HepG2 (cell line): ENCODE results near the gene GNG13. TPM values are rescaled to one million over a fixed set of nuclear protein-coding genes. Genes with fewer than 3 reads are reported as not detected.

Source experiments
- ATAC-seq: fragments of 200-7000 bp; cut with Tn5 transposase; 3 replicates; pipeline ENCODE4 v1.9.1; 2020; ENCODE audit warnings: mild to moderate bottlenecking, moderate library complexity
- BruUV-seq: library from RNA; stranded (reverse); fragments of 400-500 nt; replicated peaks from 2 replicates; lab custom pipeline; 2021; lab: Mats Ljungman, UMichigan
- CTCF ChIA-PET: fragments of 300-600 bp; formaldehyde crosslinking; extraction: SDS; loops from one replicate; lab custom pipeline; 2021; ENCODE audit warnings: low total read pairs, inconsistent platforms, low intra/inter-chr PET ratio; lab: Yijun Ruan, JAX
- POLR2A ChIA-PET: fragments of 350-600 bp; sonication (Branson Sonifier 250); formaldehyde crosslinking; loops from one replicate; lab custom pipeline; 2020; ENCODE audit warnings: antibody characterized with exemption, inconsistent platforms; lab: Yijun Ruan, JAX
- DNase-seq: peaks from one replicate; pipeline ENCODE4 v3.0.0-alpha.2; 2015; ENCODE audit warnings: low spot score
- FAIRE-seq: peaks from 3 replicates; lab custom pipeline; 2011; peaks lifted over from hg19 to GRCh38; lab: Jason Lieb, UNC
- H2AFZ ChIP-seq: one replicate; pipeline ENCODE4 v1.6.1; 2011; ENCODE audit warnings: low read length, inconsistent platforms
- H3K27ac ChIP-seq: fragments of 300-600 bp; 3 replicates; pipeline ENCODE4 v1.8.0; 2011; ENCODE audit warnings: mixed run types, mild to moderate bottlenecking, mixed read lengths, low read length, inconsistent platforms; ENCODE audit not compliant: insufficient read depth; ENCODE audit errors: extremely low read length
- H3K27me3 ChIP-seq, 2 experiments: fragments of 200-600 bp in 1 of 2; 2 replicates in 1 of 2; 3 replicates in 1 of 2; pipeline versions ENCODE4 v1.6.0 to v1.8.0; 2011; ENCODE audit warnings: low read length in 2 of 2, mild to moderate bottlenecking in 2 of 2, moderate library complexity in 2 of 2, inconsistent platforms in 1 of 2; ENCODE audit not compliant: insufficient read depth in 2 of 2, control insufficient read depth in 1 of 2
- H3K36me3 ChIP-seq, 2 experiments: fragments of 200-600 bp in 1 of 2; replicated peaks in 1 of 2; 2 replicates in 1 of 2; 3 replicates in 1 of 2; pipeline versions ENCODE4 v1.5.1 to v1.8.0; 2011; ENCODE audit warnings: low read length in 2 of 2, inconsistent platforms in 1 of 2; ENCODE audit not compliant: insufficient read depth in 2 of 2, control insufficient read depth in 1 of 2
- H3K4me1 ChIP-seq: 2 replicates; pipeline ENCODE4 v1.5.1; 2012; ENCODE audit warnings: low read length, inconsistent platforms; ENCODE audit not compliant: insufficient read depth
- H3K4me2 ChIP-seq: 2 replicates; pipeline ENCODE4 v1.6.0; 2011; ENCODE audit warnings: low read depth, low read length, inconsistent platforms
- H3K4me3 ChIP-seq, 3 experiments: fragments of 200-600 bp in 1 of 3; sonication (generic), shearing (Covaris generic) in 1 of 3; replicated peaks in 1 of 3; 2 replicates each; pipeline ENCODE4 v1.5.1; 2011 to 2016; ENCODE audit warnings: low read length in 3 of 3, inconsistent platforms in 2 of 3, low read depth in 2 of 3, mild to moderate bottlenecking in 2 of 3, control low read depth in 1 of 3, mixed read lengths in 1 of 3; ENCODE audit not compliant: insufficient read depth in 1 of 3
- H3K79me2 ChIP-seq: one replicate; pipeline ENCODE4 v1.6.1; 2011; ENCODE audit warnings: low read length, inconsistent platforms; ENCODE audit not compliant: insufficient read depth
- H3K9ac ChIP-seq: 2 replicates; pipeline ENCODE4 v1.6.0; 2011; ENCODE audit warnings: mild to moderate bottlenecking, low read depth, low read length, inconsistent platforms; ENCODE audit not compliant: insufficient read depth
- H3K9me3 ChIP-seq: 2 replicates; pipeline ENCODE4 v1.5.1; 2012; ENCODE audit warnings: mild to moderate bottlenecking, low read length
- H4K20me1 ChIP-seq: 2 replicates; pipeline ENCODE4 v1.6.0; 2011; ENCODE audit warnings: inconsistent platforms, mild to moderate bottlenecking, low read length, moderate library complexity; ENCODE audit not compliant: insufficient read depth
- CEBPB ChIP-seq: IDR thresholded peaks from 2 replicates; pipeline ENCODE4 v1.6.1; 2011; ENCODE audit warnings: low read depth, low read length, improper control_type of control experiment, borderline replicate concordance
- EED ChIP-seq: sonication (generic); formaldehyde crosslinking; IDR thresholded peaks from 2 replicates; pipeline ENCODE4 v1.5.0; 2020; ENCODE audit warnings: mild to moderate bottlenecking, missing genetic modification reagents
- HDAC6 ChIP-seq: fragments of 200-600 bp; sonication (generic); IDR thresholded peaks from 2 replicates; pipeline ENCODE4 v1.7.0; 2017; ENCODE audit warnings: mild to moderate bottlenecking, antibody characterized with exemption, low read length, low read depth
- MTA1 ChIP-seq: sonication (generic); formaldehyde crosslinking; IDR thresholded peaks from 2 replicates; pipeline ENCODE4 v1.4.0; 2020; ENCODE audit warnings: missing genetic modification reagents, mild to moderate bottlenecking, borderline replicate concordance
- NFIC ChIP-seq: IDR thresholded peaks from 2 replicates; pipeline ENCODE4 v1.6.1; 2012; ENCODE audit warnings: mild to moderate bottlenecking, low read length, inconsistent platforms
- ZBTB10 ChIP-seq: sonication (generic); formaldehyde crosslinking; IDR thresholded peaks from 2 replicates; pipeline ENCODE4 v1.4.0; 2020; ENCODE audit warnings: missing genetic modification reagents, borderline replicate concordance
- ZNF724P ChIP-seq: sonication (generic); formaldehyde crosslinking; IDR thresholded peaks from 2 replicates; pipeline ENCODE4 v1.8.0; 2022; ENCODE audit warnings: missing genetic modification reagents, borderline replicate concordance
- ZSCAN25 ChIP-seq: sonication (generic); formaldehyde crosslinking; IDR thresholded peaks from 2 replicates; pipeline ENCODE4 v1.8.0; 2022; ENCODE audit warnings: mild to moderate bottlenecking, missing genetic modification reagents
- WGBS: methylation state at CpG from one replicate; pipeline ENCODE4 v1.1.6; 2017; ENCODE audit warnings: low lambda C conversion rate; 5-methylcytosine and 5-hydroxymethylcytosine counted together
- in situ Hi-C: cut with HindIII; loops from 2 replicates; pipeline ENCODE4 v1.10.0; 2017; ENCODE audit warnings: low pct_unique_long_range_greater_than_20kb; ENCODE audit not compliant: extremely low pct_ligation_motif_present
- intact Hi-C: fragments of 100-400 bp; cut with micrococcal nuclease; formaldehyde crosslinking; loops from one replicate; pipeline ENCODE4 v1.10.0; 2022; ENCODE audit not compliant: unreplicated experiment
- microRNA counts: library from miRNA; unstranded; fragments of <30 nt; microRNA quantifications from one replicate; lab custom pipeline; 2015
- microRNA-seq: library from miRNA; unstranded; fragments of <30 nt; microRNA quantifications from one replicate; pipeline ENCODE4, GENCODE V29; 2020
- polyA plus RNA-seq, 8 experiments: library from polyadenylated mRNA; depleted of rRNA in 3 of 8; stranded (reverse) in 7 of 8; unstranded in 1 of 8; fragments of >200 nt; fragmentation: Illumina TruSeq in 4 of 8; extraction: Trizol in 4 of 8; gene quantifications; 2 replicates each; pipeline versions ENCODE4 v1.2.1 to v1.2.3, GENCODE V29; 2011 to 2016; ENCODE audit warnings: low read depth in 4 of 8, missing spikeins in 1 of 8, mixed read lengths in 1 of 8; ENCODE audit not compliant: insufficient read depth in 1 of 8
- small RNA-seq, 3 experiments: library from RNA; depleted of rRNA; stranded (forward); fragments of <200 nt; gene quantifications; one replicate each; pipeline ENCODE3, GENCODE V24; 2012; ENCODE audit warnings: low read depth in 2 of 3, low replicate concordance in 1 of 3; ENCODE audit not compliant: insufficient read length in 3 of 3, insufficient read depth in 2 of 3
- total RNA-seq, 5 experiments: library from RNA; depleted of rRNA; stranded (reverse); fragments of >200 nt; fragmentation: Illumina TruSeq; extraction: Trizol; gene quantifications; 2 replicates each; pipeline ENCODE4 v1.2.3, GENCODE V29; 2016; ENCODE audit warnings: low read depth in 1 of 5

The GNG13 gene
- total and polyA plus RNA-seq, 2 of the 13 experiments (the other 11 are each of a cell fraction or from before 2014, with no cell fraction given) = not detected

- TF ChIP-seq ZBTB10 (CRISPR knock-in tag) (no peak), ZNF724P (CRISPR knock-in tag) (no peak), EED (no peak), MTA1 (CRISPR knock-in tag) (no peak), ZSCAN25 (CRISPR knock-in tag) (no peak)
Measured at GRCh38 chr16:750485-750884, 50.0 kb downstream of the GNG13 start (continued).

DNA sequence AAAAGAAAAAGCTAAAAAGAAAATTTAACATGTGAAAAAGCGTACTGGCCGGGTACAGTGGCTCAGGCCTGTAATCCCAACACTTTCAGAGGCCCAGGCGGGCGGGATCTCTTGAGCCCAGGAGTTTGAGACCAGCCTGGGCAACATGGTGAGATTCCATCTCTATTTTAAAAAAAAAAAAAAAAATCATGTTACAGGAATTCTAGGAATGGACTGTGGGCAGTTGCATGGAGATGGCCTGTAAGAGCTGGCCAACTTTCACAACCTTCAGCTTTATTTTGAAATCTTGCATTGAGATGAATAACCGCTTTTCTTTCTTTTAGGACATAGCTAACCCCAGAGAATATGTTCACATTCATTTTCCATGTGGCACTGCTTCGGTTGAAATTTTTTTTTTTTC lies 51.5 kb downstream of the GNG13 start:
- H3K27me3 ChIP-seq = peaks cover 5 to 43% of the 10 kb centered on the region in 2 experiments; a peak in 4 of 5 replicates
- no TSS peak for BruUV-seq
- H3K4me1 ChIP-seq = peaks cover 11% of the 10 kb centered on the region
- H2AFZ ChIP-seq = no peak overlapping the region
- in situ Hi-C loops (no loop called here), intact Hi-C loops (no loop called here)
- 18% methylated on average over 6 of the region's 6 CpGs for WGBS
- FAIRE-seq (no peak), ATAC-seq (no peak), DNase-seq (no peak)
- H3K36me3 ChIP-seq = no peaks in the 10 kb centered on the region
- H3K4me3 ChIP-seq = no peak overlapping the region
- H3K9ac ChIP-seq = no peak overlapping the region
- H3K79me2 ChIP-seq = no peaks in the 10 kb centered on the region
- no peaks in the 10 kb centered on the region for H4K20me1 ChIP-seq
- no peaks in the 10 kb centered on the region for H3K9me3 ChIP-seq
- POLR2A ChIA-PET = interaction anchor here (1.0 to 1.2 kb wide), 2 partner anchors 8 to 12 kb away, joined by 4 read pairs; partner anchors contain the start of genes CIAO3 and MSLN
- TF ChIP-seq NFIC (no peak), HDAC6 (no peak), CEBPB (0 out of 2 replicates have a peak, but pooled peaks have one; percentile 34)
- no peak overlapping the region for H3K4me2 ChIP-seq
- CTCF ChIA-PET = no interaction called here
- H3K27ac ChIP-seq = no peak overlapping the region

MicroRNA genes within 50 kb of the gene (microRNA counts, 767-probe panel; counts per million panel counts)
- not detected for microRNA hsa-miR-662 (lab: Ali Mortazavi, UCI)

Small RNA genes within 50 kb of the gene (microRNA-seq; reads per million reads assigned to microRNA genes)
- not detected for gene MIR662

Small RNA genes within 50 kb of the gene (small RNA-seq; reads per million reads assigned to genes)
- gene MIR662 = 0 reads per million in 3 experiments

Other genes starting within 250 kb of the GNG13 start
- gene PRR35, start 240.3 kb downstream of the GNG13 start, total RNA-seq (2016; rRNA removed; fragmentation: Illumina TruSeq; extraction: Trizol) = 0.07 TPM in 1 of 2 replicates, not detected in the other
- 0.16 and 0.38 TPM in 2 replicates for gene PRR35, start 240.3 kb downstream of the GNG13 start, polyA plus RNA-seq (2011; rRNA removed)
- gene NHLRC4, start 233.7 kb downstream of the GNG13 start, total RNA-seq (2016; rRNA removed; fragmentation: Illumina TruSeq; extraction: Trizol) = 0.40 and 0.48 TPM in 2 replicates
- 0.59 and 1.1 TPM in 2 replicates for gene NHLRC4, start 233.7 kb downstream of the GNG13 start, polyA plus RNA-seq (2011; rRNA removed)
- 8.4 and 19.7 TPM in 2 replicates for gene PIGQ, start 230.8 kb downstream of the GNG13 start, total RNA-seq (2016; rRNA removed; fragmentation: Illumina TruSeq; extraction: Trizol)
- 7.7 and 13.6 TPM in 2 replicates for gene PIGQ, start 230.8 kb downstream of the GNG13 start, polyA plus RNA-seq (2011; rRNA removed)
- 8.2 and 11.5 TPM in 2 replicates for gene RAB40C, start 210.7 kb downstream of the GNG13 start, total RNA-seq (2016; rRNA removed; fragmentation: Illumina TruSeq; extraction: Trizol)
- 7.7 and 10.6 TPM in 2 replicates for gene RAB40C, start 210.7 kb downstream of the GNG13 start, polyA plus RNA-seq (2011; rRNA removed)
- gene WFIKKN1, start 169.7 kb downstream of the GNG13 start, total RNA-seq (2016; rRNA removed; fragmentation: Illumina TruSeq; extraction: Trizol) = 2.4 and 4.9 TPM in 2 replicates
- 1.7 and 2.9 TPM in 2 replicates for gene WFIKKN1, start 169.7 kb downstream of the GNG13 start, polyA plus RNA-seq (2011; rRNA removed)
- gene METTL26, start 164.4 kb downstream of the GNG13 start, total RNA-seq (2016; rRNA removed; fragmentation: Illumina TruSeq; extraction: Trizol) = 70.1 and 75.1 TPM in 2 replicates
- 65.5 and 65.8 TPM in 2 replicates for gene METTL26, start 164.4 kb downstream of the GNG13 start, polyA plus RNA-seq (2011; rRNA removed)
- 54.6 and 76.7 TPM in 2 replicates for gene MCRIP2, start 158.9 kb downstream of the GNG13 start, total RNA-seq (2016; rRNA removed; fragmentation: Illumina TruSeq; extraction: Trizol)
- 39.6 and 50.7 TPM in 2 replicates for gene MCRIP2, start 158.9 kb downstream of the GNG13 start, polyA plus RNA-seq (2011; rRNA removed)
- 10.2 and 28.9 TPM in 2 replicates for gene WDR90, start 151.4 kb downstream of the GNG13 start, total RNA-seq (2016; rRNA removed; fragmentation: Illumina TruSeq; extraction: Trizol)
- gene WDR90, start 151.4 kb downstream of the GNG13 start, polyA plus RNA-seq (2011; rRNA removed) = 11.1 and 14.9 TPM in 2 replicates
- 34.1 and 63.6 TPM in 2 replicates for gene RHOT2, start 132.6 kb downstream of the GNG13 start, total RNA-seq (2016; rRNA removed; fragmentation: Illumina TruSeq; extraction: Trizol)
- gene RHOT2, start 132.6 kb downstream of the GNG13 start, polyA plus RNA-seq (2011; rRNA removed) = 76.9 and 104 TPM in 2 replicates
- 0.87 and 1.8 TPM in 2 replicates for gene RHBDL1, start 125.1 kb downstream of the GNG13 start, total RNA-seq (2016; rRNA removed; fragmentation: Illumina TruSeq; extraction: Trizol)
- gene RHBDL1, start 125.1 kb downstream of the GNG13 start, polyA plus RNA-seq (2011; rRNA removed) = 3.8 and 5.3 TPM in 2 replicates
- 78.2 and 79.9 TPM in 2 replicates for gene STUB1, start 120.3 kb downstream of the GNG13 start, total RNA-seq (2016; rRNA removed; fragmentation: Illumina TruSeq; extraction: Trizol)
- 52.9 and 59.6 TPM in 2 replicates for gene STUB1, start 120.3 kb downstream of the GNG13 start, polyA plus RNA-seq (2011; rRNA removed)
- gene JMJD8, start 116.4 kb downstream of the GNG13 start, total RNA-seq (2016; rRNA removed; fragmentation: Illumina TruSeq; extraction: Trizol) = 0.55 and 2.6 TPM in 2 replicates
- 11.8 and 17.3 TPM in 2 replicates for gene JMJD8, start 116.4 kb downstream of the GNG13 start, polyA plus RNA-seq (2011; rRNA removed)
- gene WDR24, start 110.3 kb downstream of the GNG13 start, total RNA-seq (2016; rRNA removed; fragmentation: Illumina TruSeq; extraction: Trizol) = 1.4 and 3.8 TPM in 2 replicates
- 4.5 and 8.3 TPM in 2 replicates for gene WDR24, start 110.3 kb downstream of the GNG13 start, polyA plus RNA-seq (2011; rRNA removed)
- gene FBXL16, start 94.9 kb downstream of the GNG13 start, total RNA-seq (2016; rRNA removed; fragmentation: Illumina TruSeq; extraction: Trizol) = 0.20 and 0.22 TPM in 2 replicates
- gene FBXL16, start 94.9 kb downstream of the GNG13 start, polyA plus RNA-seq (2011; rRNA removed) = 2.0 and 2.2 TPM in 2 replicates
- 27.3 and 46.1 TPM in 2 replicates for gene METRN, start 85.6 kb downstream of the GNG13 start, total RNA-seq (2016; rRNA removed; fragmentation: Illumina TruSeq; extraction: Trizol)
- gene METRN, start 85.6 kb downstream of the GNG13 start, polyA plus RNA-seq (2011; rRNA removed) = 25.5 and 34.0 TPM in 2 replicates
- gene ANTKMT, start 79.6 kb downstream of the GNG13 start, total RNA-seq (2016; rRNA removed; fragmentation: Illumina TruSeq; extraction: Trizol) = 17.8 and 47.8 TPM in 2 replicates
- gene ANTKMT, start 79.6 kb downstream of the GNG13 start, polyA plus RNA-seq (2011; rRNA removed) = 7.5 and 11.8 TPM in 2 replicates
- 0.53 TPM in 1 of 2 replicates, not detected in the other for gene CCDC78, start 74.3 kb downstream of the GNG13 start, total RNA-seq (2016; rRNA removed; fragmentation: Illumina TruSeq; extraction: Trizol)
- 1.5 and 1.7 TPM in 2 replicates for gene CCDC78, start 74.3 kb downstream of the GNG13 start, polyA plus RNA-seq (2011; rRNA removed)
- gene HAGHL, start 73.6 kb downstream of the GNG13 start, total RNA-seq (2016; rRNA removed; fragmentation: Illumina TruSeq; extraction: Trizol) = 3.4 and 4.7 TPM in 2 replicates
- 8.4 and 12.7 TPM in 2 replicates for gene HAGHL, start 73.6 kb downstream of the GNG13 start, polyA plus RNA-seq (2011; rRNA removed)
- gene CIAO3, start 59.7 kb downstream of the GNG13 start, total RNA-seq (2016; rRNA removed; fragmentation: Illumina TruSeq; extraction: Trizol) = 16.9 and 21.7 TPM in 2 replicates
- gene CIAO3, start 59.7 kb downstream of the GNG13 start, polyA plus RNA-seq (2011; rRNA removed) = 25.0 and 25.2 TPM in 2 replicates
- gene MSLN, start 40.0 kb downstream of the GNG13 start, total RNA-seq (2016; rRNA removed; fragmentation: Illumina TruSeq; extraction: Trizol) = 0.72 and 2.0 TPM in 2 replicates
- 2.3 and 3.0 TPM in 2 replicates for gene MSLN, start 40.0 kb downstream of the GNG13 start, polyA plus RNA-seq (2011; rRNA removed)
- gene RPUSD1, start 12.4 kb downstream of the GNG13 start, total RNA-seq (2016; rRNA removed; fragmentation: Illumina TruSeq; extraction: Trizol) = 22.4 and 26.2 TPM in 2 replicates
- gene RPUSD1, start 12.4 kb downstream of the GNG13 start, polyA plus RNA-seq (2011; rRNA removed) = 13.1 and 15.9 TPM in 2 replicates
- 8.8 and 22.9 TPM in 2 replicates for gene CHTF18, start 12.1 kb downstream of the GNG13 start, total RNA-seq (2016; rRNA removed; fragmentation: Illumina TruSeq; extraction: Trizol)
- 7.3 and 8.6 TPM in 2 replicates for gene CHTF18, start 12.1 kb downstream of the GNG13 start, polyA plus RNA-seq (2011; rRNA removed)
- 2.3 and 6.8 TPM in 2 replicates for gene LMF1, start 170.2 kb upstream of the GNG13 start, total RNA-seq (2016; rRNA removed; fragmentation: Illumina TruSeq; extraction: Trizol)
- gene LMF1, start 170.2 kb upstream of the GNG13 start, polyA plus RNA-seq (2011; rRNA removed) = 8.5 and 13.7 TPM in 2 replicates
- gene SOX8, start 181.0 kb upstream of the GNG13 start, total RNA-seq (2016; rRNA removed; fragmentation: Illumina TruSeq; extraction: Trizol) = 0.15 and 0.20 TPM in 2 replicates
- 0.28 and 0.34 TPM in 2 replicates for gene SOX8, start 181.0 kb upstream of the GNG13 start, polyA plus RNA-seq (2011; rRNA removed)